Parietal lobe (tissue), 1 donor: Measurements from ENCODE around the gene IDS. TPM values are rescaled to one million over a fixed set of nuclear protein-coding genes. Genes with fewer than 3 reads are reported as not detected.

Experiments used
- total RNA-seq: library from RNA; depleted of rRNA; stranded (reverse); fragments of >200 nt; gene quantifications from one replicate; pipeline ENCODE4 v1.2.3, GENCODE V29; 2014

IDS gene, protein sequence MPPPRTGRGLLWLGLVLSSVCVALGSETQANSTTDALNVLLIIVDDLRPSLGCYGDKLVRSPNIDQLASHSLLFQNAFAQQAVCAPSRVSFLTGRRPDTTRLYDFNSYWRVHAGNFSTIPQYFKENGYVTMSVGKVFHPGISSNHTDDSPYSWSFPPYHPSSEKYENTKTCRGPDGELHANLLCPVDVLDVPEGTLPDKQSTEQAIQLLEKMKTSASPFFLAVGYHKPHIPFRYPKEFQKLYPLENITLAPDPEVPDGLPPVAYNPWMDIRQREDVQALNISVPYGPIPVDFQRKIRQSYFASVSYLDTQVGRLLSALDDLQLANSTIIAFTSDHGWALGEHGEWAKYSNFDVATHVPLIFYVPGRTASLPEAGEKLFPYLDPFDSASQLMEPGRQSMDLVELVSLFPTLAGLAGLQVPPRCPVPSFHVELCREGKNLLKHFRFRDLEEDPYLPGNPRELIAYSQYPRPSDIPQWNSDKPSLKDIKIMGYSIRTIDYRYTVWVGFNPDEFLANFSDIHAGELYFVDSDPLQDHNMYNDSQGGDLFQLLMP
- 153 TPM for total RNA-seq

DNA sequence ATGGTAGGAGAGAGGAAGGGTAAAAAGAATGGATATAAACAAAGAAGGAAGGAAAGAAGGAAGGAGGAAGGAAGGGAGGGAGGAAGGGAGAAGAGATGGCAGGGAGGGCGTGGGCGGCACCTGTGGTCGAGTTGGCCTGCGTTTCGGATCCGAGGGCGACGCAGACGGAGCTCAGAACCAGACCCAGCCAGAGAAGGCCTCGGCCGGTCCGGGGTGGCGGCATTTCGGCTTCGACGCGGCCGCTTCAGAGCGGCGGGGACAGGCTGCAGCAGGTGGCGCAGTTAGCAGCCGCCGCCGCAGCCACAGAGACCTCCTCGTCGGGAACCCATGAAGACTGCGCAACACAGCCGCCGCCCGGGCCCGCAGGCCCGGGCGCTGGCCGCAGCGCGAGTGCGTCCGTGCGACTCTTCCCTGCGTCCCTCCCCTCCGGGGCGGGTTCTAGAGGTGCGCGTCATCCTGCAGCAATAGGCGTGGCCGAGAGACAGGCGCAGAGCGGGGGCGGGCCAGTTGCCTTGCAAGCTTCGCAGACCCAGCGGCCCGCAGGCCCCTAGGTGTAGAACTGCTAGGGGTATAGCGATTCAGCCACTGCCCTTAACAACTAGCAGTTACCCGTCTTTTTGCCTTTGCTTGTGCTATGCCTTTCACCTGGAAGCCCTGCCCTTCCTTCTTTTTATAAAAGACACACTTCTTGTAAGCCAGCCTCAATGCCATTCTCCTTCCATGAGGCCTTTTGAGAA, at the start of gene IDS:
TSS of gene IDS (minus strand) at position 392 of the 737 bp plus-strand sequence. CDS start at position 223, 169 bp downstream.

DNA sequence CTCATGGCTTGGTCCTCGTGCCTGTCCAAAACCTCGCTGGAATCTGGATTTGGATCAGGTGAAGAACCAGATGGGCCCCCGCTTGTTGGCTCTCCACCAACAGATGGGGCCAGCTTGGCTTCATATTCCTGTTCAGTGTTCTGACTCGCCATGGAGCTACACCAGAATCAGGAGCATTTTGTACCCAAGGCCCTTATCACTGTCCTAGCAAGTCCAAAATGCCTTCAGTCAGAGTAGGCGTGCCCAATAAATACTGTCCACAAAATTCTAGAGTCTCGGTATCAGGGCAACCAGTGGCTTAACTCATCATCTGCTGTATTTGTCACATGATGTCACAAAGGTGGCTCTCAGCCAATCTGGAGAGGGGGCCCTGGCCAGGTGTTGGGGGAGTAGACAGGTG, 44.6 kb upstream of the IDS start, which contains the start of gene HSFX3:
TSS of gene HSFX3 (minus strand) at position 224 of the 400 bp plus-strand sequence. CDS start at position 152, 72 bp downstream.

DNA sequence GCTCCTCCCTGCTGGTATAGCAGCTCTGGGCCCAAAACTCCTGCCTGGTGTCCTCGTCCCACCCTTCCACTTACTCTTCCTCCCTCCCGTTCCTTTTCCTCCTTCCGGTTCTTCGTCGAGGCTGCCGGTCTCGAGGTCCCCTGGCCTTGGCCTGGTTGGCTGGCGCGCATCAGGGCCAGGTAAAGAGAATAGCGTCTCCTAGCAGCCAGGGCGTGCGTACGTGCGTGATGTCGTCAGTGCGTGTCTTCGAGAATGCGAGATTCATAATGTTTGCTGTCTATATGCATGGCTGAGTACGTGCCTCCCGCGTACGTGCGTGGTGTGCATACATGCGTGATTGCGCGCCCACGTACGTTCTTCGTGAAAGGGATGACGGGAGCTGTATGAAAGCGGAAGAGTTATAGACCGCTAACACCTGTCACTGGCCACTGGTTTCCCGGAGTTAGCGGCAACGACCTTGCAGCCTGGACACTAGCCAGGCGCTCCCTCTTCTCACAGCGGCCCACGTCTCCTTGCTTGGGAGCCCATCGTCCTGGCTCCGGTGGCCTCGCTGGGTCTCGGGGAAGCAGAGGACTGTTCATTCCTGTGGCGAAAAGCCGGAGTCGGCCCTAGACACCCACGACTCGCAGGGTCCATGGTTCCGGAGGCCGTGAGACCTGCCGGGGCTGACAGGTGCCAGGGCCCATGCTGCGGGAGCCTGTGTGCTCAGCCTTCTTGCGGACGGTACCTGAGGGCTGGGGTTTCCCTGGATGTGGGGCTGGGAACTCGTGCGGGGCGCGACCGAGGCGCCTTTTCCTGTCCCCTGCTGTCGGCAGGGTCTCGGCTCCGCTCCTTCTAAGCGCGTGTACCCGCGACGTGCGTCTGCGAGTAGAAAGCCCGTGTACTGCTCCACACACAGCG, 35.8 kb upstream of the IDS start, which contains the start of gene EOLA1:
TSS of gene EOLA1 (plus strand) at position 392 of the 900 bp plus-strand sequence. CDS start 4,619 bp downstream, outside the sequence.

Other genes with a start within 250 kb of the IDS start
- 20.7 TPM for gene EOLA1, start 35.7 kb upstream of the IDS start, total RNA-seq
- gene HSFX3, start 44.6 kb upstream of the IDS start, total RNA-seq = not detected
- not detected for gene MAGEA9B, start 82.2 kb upstream of the IDS start, total RNA-seq
- 1.9 TPM for gene HSFX2, start 90.0 kb upstream of the IDS start, total RNA-seq
- gene TMEM185A, start 126.5 kb upstream of the IDS start, total RNA-seq = 59.8 TPM
- gene MAGEA11, start 206.8 kb upstream of the IDS start, total RNA-seq = not detected